A549 (cell line): Measurements from ENCODE around the gene MSI2.

Experiments used
- CTCF ChIP-seq: fragments of >200 bp; sonication (Bioruptor Twin); formaldehyde crosslinking; IDR thresholded peaks from 3 replicates; pipeline ENCODE4 v1.5.1; 2016
- KDM5A ChIP-seq: fragments of 200-600 bp; sonication (generic); IDR thresholded peaks from 2 replicates; pipeline ENCODE4 v1.6.1; 2016; ENCODE audit warnings: antibody characterized with exemption, mild to moderate bottlenecking
- POLR2A ChIP-seq: IDR thresholded peaks from 2 replicates; pipeline ENCODE4 v1.6.1; 2012; ENCODE audit warnings: mild to moderate bottlenecking, low read length
- RCOR1 ChIP-seq: fragments of 150-350 bp; IDR thresholded peaks from 2 replicates; pipeline ENCODE4 v1.6.1; 2014; ENCODE audit warnings: antibody characterized with exemption, low read length, low read depth
- RFX5 ChIP-seq: fragments of 450-650 bp; IDR thresholded peaks from 2 replicates; pipeline ENCODE4 v1.7.1; 2014; ENCODE audit warnings: antibody characterized with exemption, mild to moderate bottlenecking, moderate library complexity
- ZC3H11A ChIP-seq: fragments of 450-650 bp; IDR thresholded peaks from 2 replicates; pipeline ENCODE4 v1.6.1; 2014; ENCODE audit warnings: antibody characterized with exemption, mild to moderate bottlenecking
- TF ChIP-seq, protein P1 (sequence below): IDR thresholded peaks from 2 replicates; pipeline ENCODE4 v1.6.1; 2012
- TF ChIP-seq, protein P2 (sequence below): fragments of 200-600 bp; sonication (generic); IDR thresholded peaks from 2 replicates; pipeline ENCODE4 v1.6.1; 2016; ENCODE audit warnings: antibody characterized with exemption, mild to moderate bottlenecking, moderate library complexity

DNA sequence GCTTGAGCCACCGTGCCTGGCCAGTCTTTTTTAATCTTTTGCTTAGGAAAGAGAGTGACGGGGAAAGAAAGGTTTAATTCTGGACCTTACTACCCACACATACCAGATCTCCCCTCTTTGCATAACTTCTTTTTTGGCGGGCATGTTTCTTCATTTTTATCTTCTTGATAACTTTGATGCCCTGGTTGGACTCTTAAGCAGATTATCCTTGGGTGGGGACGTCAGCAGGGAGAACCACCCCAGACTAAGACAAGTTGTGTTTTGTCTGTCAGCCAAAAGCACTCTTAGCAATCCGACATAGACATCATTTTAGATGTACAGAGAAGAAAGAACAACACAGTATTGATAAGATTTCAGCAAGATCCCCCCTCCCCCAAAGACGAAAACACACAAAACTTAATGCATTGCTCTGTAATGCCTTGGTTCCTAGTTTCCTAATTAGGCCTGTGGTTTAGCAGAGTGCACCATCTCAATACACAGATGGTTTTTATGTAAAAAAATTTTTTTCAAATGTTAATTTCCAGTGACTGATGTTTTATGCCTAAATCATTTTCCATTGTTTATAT lies 99.9 kb downstream of the MSI2 start:
- TF ChIP-seq ZC3H11A (no peak), POLR2A (no peak), RFX5 (no peak), CTCF (no peak), RCOR1 (no peak), KDM5A (no peak)
- TF ChIP-seq, protein P1, sequence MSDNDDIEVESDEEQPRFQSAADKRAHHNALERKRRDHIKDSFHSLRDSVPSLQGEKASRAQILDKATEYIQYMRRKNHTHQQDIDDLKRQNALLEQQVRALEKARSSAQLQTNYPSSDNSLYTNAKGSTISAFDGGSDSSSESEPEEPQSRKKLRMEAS: no peak
- TF ChIP-seq, protein P2, sequence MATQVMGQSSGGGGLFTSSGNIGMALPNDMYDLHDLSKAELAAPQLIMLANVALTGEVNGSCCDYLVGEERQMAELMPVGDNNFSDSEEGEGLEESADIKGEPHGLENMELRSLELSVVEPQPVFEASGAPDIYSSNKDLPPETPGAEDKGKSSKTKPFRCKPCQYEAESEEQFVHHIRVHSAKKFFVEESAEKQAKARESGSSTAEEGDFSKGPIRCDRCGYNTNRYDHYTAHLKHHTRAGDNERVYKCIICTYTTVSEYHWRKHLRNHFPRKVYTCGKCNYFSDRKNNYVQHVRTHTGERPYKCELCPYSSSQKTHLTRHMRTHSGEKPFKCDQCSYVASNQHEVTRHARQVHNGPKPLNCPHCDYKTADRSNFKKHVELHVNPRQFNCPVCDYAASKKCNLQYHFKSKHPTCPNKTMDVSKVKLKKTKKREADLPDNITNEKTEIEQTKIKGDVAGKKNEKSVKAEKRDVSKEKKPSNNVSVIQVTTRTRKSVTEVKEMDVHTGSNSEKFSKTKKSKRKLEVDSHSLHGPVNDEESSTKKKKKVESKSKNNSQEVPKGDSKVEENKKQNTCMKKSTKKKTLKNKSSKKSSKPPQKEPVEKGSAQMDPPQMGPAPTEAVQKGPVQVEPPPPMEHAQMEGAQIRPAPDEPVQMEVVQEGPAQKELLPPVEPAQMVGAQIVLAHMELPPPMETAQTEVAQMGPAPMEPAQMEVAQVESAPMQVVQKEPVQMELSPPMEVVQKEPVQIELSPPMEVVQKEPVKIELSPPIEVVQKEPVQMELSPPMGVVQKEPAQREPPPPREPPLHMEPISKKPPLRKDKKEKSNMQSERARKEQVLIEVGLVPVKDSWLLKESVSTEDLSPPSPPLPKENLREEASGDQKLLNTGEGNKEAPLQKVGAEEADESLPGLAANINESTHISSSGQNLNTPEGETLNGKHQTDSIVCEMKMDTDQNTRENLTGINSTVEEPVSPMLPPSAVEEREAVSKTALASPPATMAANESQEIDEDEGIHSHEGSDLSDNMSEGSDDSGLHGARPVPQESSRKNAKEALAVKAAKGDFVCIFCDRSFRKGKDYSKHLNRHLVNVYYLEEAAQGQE: no peak
